ENCODE results near the gene RFTN1. TPM values are rescaled to one million over a fixed set of nuclear protein-coding genes. Genes with fewer than 3 reads are reported as not detected.
A peak's percentile ranks its signal among the peaks of the same experiment; 100 is the strongest.

The RFTN1 gene
- total and polyA plus RNA-seq, 12 donors: 8.3 to 35.7 (median 17.4) TPM

DNA sequence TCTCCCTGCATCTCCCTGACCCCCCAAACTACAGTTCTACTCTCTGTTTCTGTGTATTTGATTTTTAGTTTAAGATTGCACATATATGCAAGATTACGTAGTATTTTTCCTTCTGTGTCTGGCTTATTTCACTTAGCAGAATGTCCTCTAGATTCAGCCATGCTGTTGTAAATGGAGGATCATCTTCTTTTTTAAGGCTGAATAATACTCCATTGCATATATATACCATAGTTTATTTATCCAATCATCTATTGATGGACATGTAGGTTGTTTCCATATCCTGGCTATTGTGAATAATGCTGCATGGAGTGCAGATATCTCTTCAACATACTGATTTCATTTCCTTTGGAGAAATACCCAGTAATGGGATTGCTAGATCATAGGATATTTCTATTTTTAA lies 70.8 kb downstream of the RFTN1 start:
- H3K9me3 ChIP-seq (replicated peaks in 1 of 3): no peaks in the 10 kb centered on the region
- no peaks in the 10 kb centered on the region for H3K27me3 ChIP-seq
- intact Hi-C loops (cut with DNase I): no loop called here
- H3K4me1 ChIP-seq (replicated peaks in 1 of 2): no peaks in the 10 kb centered on the region
- no peak for DNase-seq
- H3K4me3 ChIP-seq: no peak overlapping the region
- H3K27ac ChIP-seq: no peak overlapping the region
- TF ChIP-seq POLR2A (IDR thresholded peaks at IDR 0.05): no peak
- TF ChIP-seq, protein P1, sequence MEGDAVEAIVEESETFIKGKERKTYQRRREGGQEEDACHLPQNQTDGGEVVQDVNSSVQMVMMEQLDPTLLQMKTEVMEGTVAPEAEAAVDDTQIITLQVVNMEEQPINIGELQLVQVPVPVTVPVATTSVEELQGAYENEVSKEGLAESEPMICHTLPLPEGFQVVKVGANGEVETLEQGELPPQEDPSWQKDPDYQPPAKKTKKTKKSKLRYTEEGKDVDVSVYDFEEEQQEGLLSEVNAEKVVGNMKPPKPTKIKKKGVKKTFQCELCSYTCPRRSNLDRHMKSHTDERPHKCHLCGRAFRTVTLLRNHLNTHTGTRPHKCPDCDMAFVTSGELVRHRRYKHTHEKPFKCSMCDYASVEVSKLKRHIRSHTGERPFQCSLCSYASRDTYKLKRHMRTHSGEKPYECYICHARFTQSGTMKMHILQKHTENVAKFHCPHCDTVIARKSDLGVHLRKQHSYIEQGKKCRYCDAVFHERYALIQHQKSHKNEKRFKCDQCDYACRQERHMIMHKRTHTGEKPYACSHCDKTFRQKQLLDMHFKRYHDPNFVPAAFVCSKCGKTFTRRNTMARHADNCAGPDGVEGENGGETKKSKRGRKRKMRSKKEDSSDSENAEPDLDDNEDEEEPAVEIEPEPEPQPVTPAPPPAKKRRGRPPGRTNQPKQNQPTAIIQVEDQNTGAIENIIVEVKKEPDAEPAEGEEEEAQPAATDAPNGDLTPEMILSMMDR (IDR thresholded peaks at IDR 0.05): no peak
- WGBS, 4 donors: 94 to 98% (median 96%) methylated on average over 1 of the region's 1 CpG
- no peaks in the 10 kb centered on the region for H3K36me3 ChIP-seq (replicated peaks in 1 of 2)

DNA sequence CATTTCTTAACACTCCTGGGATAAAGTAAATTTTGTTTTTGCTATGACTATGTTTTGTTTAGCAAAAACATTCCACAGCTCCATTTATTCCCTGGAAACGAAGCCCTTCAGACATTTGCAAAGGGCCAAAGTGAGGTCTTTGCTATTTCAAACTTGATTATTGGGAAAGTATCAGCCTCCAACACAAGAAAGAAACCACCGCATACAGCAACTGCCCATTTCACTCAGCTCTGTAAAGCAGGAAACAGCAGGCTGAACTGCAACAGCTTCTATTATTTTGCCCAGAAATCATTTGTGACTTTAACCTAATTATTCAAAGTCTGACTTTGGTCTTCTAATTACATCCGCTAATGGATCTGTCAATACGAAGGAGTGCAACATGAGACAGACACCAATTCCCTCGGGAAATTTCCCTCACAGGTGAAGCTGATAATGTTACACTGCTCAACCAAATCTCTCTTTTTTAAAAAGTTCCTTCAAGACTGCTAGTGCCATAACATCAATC lies 72.1 kb downstream of the RFTN1 start:
- Histone ChIP-seq H3K4me1 (replicated peaks in 1 of 2) (no peaks in the 10 kb centered on the region), H3K4me3 (no peak overlapping the region), H3K9me3 (replicated peaks in 1 of 3) (no peaks in the 10 kb centered on the region), H3K27me3 (no peaks in the 10 kb centered on the region), H3K27ac (peak overlapping the region in 1 of 5 donors; percentile 60), H3K36me3 (replicated peaks in 1 of 2) (no peaks in the 10 kb centered on the region)
- TF ChIP-seq, protein P1 (IDR thresholded peaks at IDR 0.05): no peak
- no peak for TF ChIP-seq POLR2A (IDR thresholded peaks at IDR 0.05)
- intact Hi-C loops (cut with DNase I): no loop called here
- no peak for DNase-seq
- 35 to 43% (median 39%) methylated on average over 5 of the region's 5 CpGs for WGBS, 4 donors

DNA sequence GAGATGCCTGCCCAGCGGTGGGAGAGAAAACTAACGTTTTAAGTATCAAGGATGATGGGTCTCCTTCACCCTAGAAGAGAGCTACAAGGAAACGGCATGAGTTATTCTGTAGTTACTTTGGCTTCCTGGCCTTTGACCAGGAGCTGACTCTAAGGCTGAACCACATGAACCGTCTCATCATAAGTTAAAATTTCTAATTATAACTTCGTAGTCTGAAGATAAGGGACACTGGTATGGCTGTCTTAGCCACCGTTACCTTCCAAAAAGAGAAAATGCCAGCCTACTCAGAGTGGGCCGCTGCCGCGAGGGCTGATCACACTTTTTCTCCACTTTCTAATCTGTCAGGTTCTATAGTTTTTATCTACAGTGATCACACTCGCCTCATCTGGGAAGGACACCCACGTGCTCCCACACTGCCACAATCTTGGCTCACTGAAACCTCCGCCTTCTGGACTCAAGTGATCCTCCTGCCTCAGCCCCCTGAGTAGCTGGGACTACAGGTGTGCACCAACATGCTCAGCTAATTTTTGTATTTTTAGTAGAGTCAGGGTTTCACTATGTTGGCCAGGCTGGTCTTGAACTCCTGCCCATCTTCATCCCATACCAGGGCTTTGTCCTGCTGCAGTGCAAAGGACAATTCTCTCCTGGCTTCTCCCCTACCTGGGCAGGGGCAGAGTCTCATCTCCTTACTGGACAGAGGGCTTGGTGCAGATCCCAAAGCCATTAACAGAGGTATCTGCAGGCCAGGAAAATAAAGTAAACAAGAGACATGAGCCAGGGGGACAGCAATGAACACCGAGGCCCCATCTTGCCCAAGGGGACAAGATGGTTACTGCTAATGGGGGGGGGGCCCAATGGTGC lies 73.4 kb downstream of the RFTN1 start:
- Histone ChIP-seq H3K27me3 (no peaks in the 10 kb centered on the region), H3K27ac (peak overlapping the region in 1 of 5 donors; percentile 24), H3K4me3 (no peak overlapping the region), H3K36me3 (replicated peaks in 1 of 2) (no peaks in the 10 kb centered on the region), H3K4me1 (replicated peaks in 1 of 2) (no peaks in the 10 kb centered on the region), H3K9me3 (replicated peaks in 1 of 3) (no peaks in the 10 kb centered on the region)
- no peak for DNase-seq
- 71 to 77% (median 74%) methylated on average over 13 of the region's 13 CpGs for WGBS, 4 donors
- intact Hi-C loops (cut with DNase I): no loop called here
- no peak for TF ChIP-seq POLR2A (IDR thresholded peaks at IDR 0.05)
- TF ChIP-seq, protein P1 (IDR thresholded peaks at IDR 0.05): no peak

DNA sequence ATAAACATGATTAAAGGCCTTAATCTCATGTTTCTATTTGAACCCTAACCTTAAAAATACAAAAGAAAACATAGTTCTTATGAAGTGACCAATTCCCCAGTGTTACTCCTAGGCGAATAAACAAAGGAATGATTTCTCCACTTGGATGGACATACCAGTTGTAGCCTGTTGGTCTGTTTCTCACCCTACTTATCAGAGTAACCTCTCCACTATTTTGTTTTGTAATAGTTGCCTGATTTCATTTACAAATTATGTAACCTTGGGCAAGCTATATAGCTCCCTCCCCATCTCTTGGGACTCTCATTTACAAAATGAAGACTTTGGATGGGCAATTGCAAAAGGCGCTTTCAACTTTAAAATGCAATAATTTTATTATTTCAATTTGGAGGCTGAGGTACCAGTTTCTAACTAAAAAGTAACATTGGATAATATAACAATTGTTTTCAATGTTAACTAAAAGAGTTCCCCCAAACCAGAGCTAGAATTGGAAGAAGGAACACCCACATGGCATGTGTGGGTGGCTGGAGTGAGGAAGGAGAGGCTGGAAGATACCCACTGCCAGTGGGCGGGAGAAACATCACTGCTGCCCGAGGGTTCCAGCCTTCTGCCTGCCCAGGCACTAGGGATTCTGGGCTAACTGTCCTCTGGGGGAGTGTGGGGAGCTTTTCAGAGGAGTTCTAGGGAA lies 74.2 kb downstream of the RFTN1 start:
- WGBS, 4 donors: 70 to 81% (median 72%) methylated on average over 4 of the region's 4 CpGs
- TF ChIP-seq, protein P1 (IDR thresholded peaks at IDR 0.05): no peak
- TF ChIP-seq POLR2A (IDR thresholded peaks at IDR 0.05): no peak
- no peak overlapping the region for H3K4me3 ChIP-seq

More for the DNA sequence above, 74.2 kb downstream of the RFTN1 start:
- Histone ChIP-seq H3K27ac (peak overlapping the region in 1 of 5 donors; percentile 24), H3K4me1 (replicated peaks in 1 of 2) (no peaks in the 10 kb centered on the region), H3K36me3 (replicated peaks in 1 of 2) (no peaks in the 10 kb centered on the region), H3K27me3 (no peaks in the 10 kb centered on the region), H3K9me3 (replicated peaks in 1 of 3) (no peaks in the 10 kb centered on the region)
- intact Hi-C loops (cut with DNase I): no loop called here
- no peak for DNase-seq
